Pancreas (tissue), 10 donors: Measurements from ENCODE around the gene ZBTB20. TPM values are rescaled to one million over a fixed set of nuclear protein-coding genes. Genes with fewer than 3 reads are reported as not detected.

Experiments used
- ATAC-seq, 4 donors: fragments of 200-7000 bp; cut with Tn5 transposase; one replicate each; pipeline versions ENCODE4 v1.8.0 to v1.9.1; 2020; ENCODE audit warnings: mild to moderate bottlenecking in 4 of 4, moderate library complexity in 4 of 4
- DNase-seq, 6 donors: peaks; one replicate each; pipeline ENCODE4 v3.0.0-alpha.2; 2020
- FAIRE-seq: peaks from 2 replicates; lab custom pipeline; 2012; peaks lifted over from hg19 to GRCh38; lab: Jason Lieb, UNC
- H3K27ac ChIP-seq, 4 donors: fragments of 200-600 bp; sonication (generic); 1 replicate in 3 of 4; 2 replicates in 1 of 4; pipeline versions ENCODE4 v1.5.0 to v1.8.0; 2020
- H3K27me3 ChIP-seq, 4 donors: fragments of 200-600 bp; one replicate each; pipeline ENCODE4 v1.8.0; 2021
- H3K36me3 ChIP-seq, 3 donors: fragments of 200-600 bp; sonication (generic) in 1 of 3; one replicate each; pipeline versions ENCODE4 v1.5.0 to v1.8.0; 2020 to 2021
- H3K4me1 ChIP-seq, 3 donors: fragments of 200-600 bp; one replicate each; pipeline ENCODE4 v1.8.0; 2021
- H3K4me3 ChIP-seq, 4 donors: fragments of 200-600 bp; sonication (generic) in 2 of 4; one replicate each; pipeline versions ENCODE4 v1.5.0 to v1.8.0; 2020 to 2021
- H3K9me3 ChIP-seq, 4 donors: fragments of 200-600 bp; one replicate each; pipeline ENCODE4 v1.8.0; 2021
- CTCF ChIP-seq, 4 donors: fragments of 200-600 bp; sonication (generic) in 3 of 4; IDR thresholded peaks; one replicate each; pipeline versions ENCODE4 v1.5.0 to v1.8.0; 2021; ENCODE audit warnings: antibody characterized with exemption in 4 of 4
- WGBS, 2 donors: extraction: QIAGEN DNeasy Blood & Tissue Kit; methylation state at CpG; one replicate each; pipeline ENCODE4 v1.1.7; 2013; 5-methylcytosine and 5-hydroxymethylcytosine counted together
- intact Hi-C, 3 donors: fragments of 100-400 bp; cut with DNase I; formaldehyde crosslinking; loops; one replicate each; pipeline versions ENCODE4 v1.11.1 to v1.14.2; 2022
- polyA plus RNA-seq, 2 donors: library from polyadenylated mRNA; stranded (reverse); fragments of 200-250 nt; gene quantifications; one replicate each; pipeline ENCODE4 v1.2.3, GENCODE V29; 2013
- total RNA-seq, 6 donors: library from RNA; stranded (reverse); fragmentation: NEBNext Ultra II Directional in 4 of 6; extraction: Animal tissue kit (Norgen Biotek cat#: 25700) in 4 of 6; gene quantifications; one replicate each; pipeline versions ENCODE4 v1.2.1 to v1.2.4, GENCODE V29; 2021 to 2023
- donor health status: healthy with polysubstance abuse.
- donor health status: DM: no; HTN: no; CAD: no; lungs with moderate emphysema.
- donor health status: DM: no; HTN: no; CAD: no.
- donor health status: control.
- donor health status: control.
- donor health status: Bipolar disorder and iron deficiency.
- donor health status: DM: yes; HTN: yes; CAD: no.
- donor health status: DM: no; HTN: no; CAD: no.
- donor health status: DM: no; HTN: no; CAD: no.
- donor health status: DM: yes; HTN: yes; CAD: no.

Gene ZBTB20
- total and polyA plus RNA-seq, 8 donors = 1.3 to 81.5 (median 43.7) TPM

GRCh38 chr3:114994554-114995341 lies 152.3 kb downstream of the ZBTB20 start:
- peaks cover 0 to 7% (median 0%) of the 10 kb centered on the region in 3 donors for H3K4me1 ChIP-seq
- no peaks in the 10 kb centered on the region for H3K27me3 ChIP-seq
- no peak for ATAC-seq
- FAIRE-seq = no peak
- no peaks in the 10 kb centered on the region for H3K9me3 ChIP-seq
- H3K4me3 ChIP-seq = no peak overlapping the region
- no peak overlapping the region for H3K27ac ChIP-seq
- no peak for DNase-seq
- WGBS, 2 donors = 82 to 85% methylated on average over 6 of the region's 6 CpGs
- intact Hi-C loops = no loop called here
- no peaks in the 10 kb centered on the region for H3K36me3 ChIP-seq
- TF ChIP-seq CTCF (IDR thresholded peaks at IDR 0.05) = no peak

- no peak for TF ChIP-seq CTCF (IDR thresholded peaks at IDR 0.05)
- Histone ChIP-seq H3K27ac (no peak overlapping the region), H3K4me1 (peaks cover 0 to 7% (median 5%) of the 10 kb centered on the region in 3 donors), H3K27me3 (no peaks in the 10 kb centered on the region), H3K9me3 (no peaks in the 10 kb centered on the region), H3K4me3 (no peak overlapping the region), H3K36me3 (no peaks in the 10 kb centered on the region)
- intact Hi-C loops = no loop called here
- no peak for ATAC-seq
- WGBS, 2 donors = 96 to 98% methylated on average over 1 of the region's 1 CpG
- DNase-seq = no peak
- FAIRE-seq = no peak
Measured at GRCh38 chr3:114985776-114986175, 161.3 kb downstream of the ZBTB20 start.

DNA sequence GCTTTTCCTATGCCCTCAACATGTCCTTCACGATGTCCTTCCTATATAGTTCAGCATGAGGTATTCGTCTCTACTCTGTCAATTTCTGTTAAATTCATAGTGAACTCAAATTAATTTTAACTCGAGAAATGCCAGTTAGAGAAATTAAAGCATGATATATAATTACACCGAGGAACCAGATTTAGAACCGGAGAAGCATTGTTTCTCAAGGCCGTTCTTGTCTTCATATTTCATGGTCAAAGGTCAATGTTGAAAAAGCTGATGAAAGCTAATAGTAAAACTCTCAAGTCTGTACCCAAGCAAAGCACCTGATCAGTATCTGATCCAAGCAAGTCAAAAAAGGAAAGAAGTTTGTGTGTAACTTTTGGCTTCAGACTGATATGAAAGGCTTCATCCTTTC lies 163.8 kb downstream of the ZBTB20 start:
- Histone ChIP-seq H3K36me3 (no peaks in the 10 kb centered on the region), H3K27ac (no peak overlapping the region), H3K27me3 (no peaks in the 10 kb centered on the region), H3K4me1 (peaks cover 5 to 7% (median 6%) of the 10 kb centered on the region in 3 donors), H3K9me3 (no peaks in the 10 kb centered on the region), H3K4me3 (no peak overlapping the region)
- DNase-seq (no peak), ATAC-seq (peak in 1 of 4 donors; percentile 35), FAIRE-seq (no peak)
- WGBS, 2 donors = 49% methylated on average over 6 of the region's 6 CpGs
- no peak for TF ChIP-seq CTCF (IDR thresholded peaks at IDR 0.05)
- intact Hi-C loops = no loop called here

- WGBS, 2 donors = 91 to 93% methylated on average over 3 of the region's 3 CpGs
- ATAC-seq (no peak), DNase-seq (no peak), FAIRE-seq (no peak)
- intact Hi-C loops = no loop called here
- Histone ChIP-seq H3K4me3 (no peak overlapping the region), H3K27me3 (no peaks in the 10 kb centered on the region), H3K27ac (no peak overlapping the region), H3K4me1 (no peaks in the 10 kb centered on the region), H3K36me3 (no peaks in the 10 kb centered on the region), H3K9me3 (no peaks in the 10 kb centered on the region)
- TF ChIP-seq CTCF (IDR thresholded peaks at IDR 0.05) = no peak
Measured at GRCh38 chr3:114974387-114974786, 172.7 kb downstream of the ZBTB20 start.

DNA sequence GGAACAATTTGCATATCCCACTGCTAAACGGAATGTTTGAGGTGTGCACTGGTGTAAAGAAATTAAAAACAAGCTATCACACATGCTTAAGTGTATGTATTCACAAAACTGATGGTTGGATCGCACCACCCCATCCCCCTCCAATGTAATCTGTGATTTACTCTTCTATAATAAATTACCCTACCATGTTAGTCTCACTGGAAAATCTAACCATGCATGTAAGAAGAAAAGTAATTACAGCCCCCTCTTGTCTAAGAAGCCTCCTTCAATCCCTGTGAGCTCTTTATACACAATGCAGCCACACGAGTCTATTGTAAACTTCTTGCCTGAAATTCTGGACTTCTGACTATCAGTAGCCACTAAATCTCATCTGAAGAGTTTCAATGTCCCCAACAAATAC lies 173.6 kb downstream of the ZBTB20 start:
- intact Hi-C loops = no loop called here
- ATAC-seq (no peak), DNase-seq (no peak), FAIRE-seq (no peak)
- no peak overlapping the region for H3K4me3 ChIP-seq
- H3K4me1 ChIP-seq = no peaks in the 10 kb centered on the region
- H3K36me3 ChIP-seq = no peaks in the 10 kb centered on the region
- H3K9me3 ChIP-seq = no peaks in the 10 kb centered on the region
- TF ChIP-seq CTCF (IDR thresholded peaks at IDR 0.05) = no peak
- 90 to 95% methylated on average over 3 of the region's 3 CpGs for WGBS, 2 donors
- no peak overlapping the region for H3K27ac ChIP-seq
- H3K27me3 ChIP-seq = no peaks in the 10 kb centered on the region
